ENCODE results near the gene EEF2KMT.
"Not testable (repeated sequence)": the region's sequence is repeated elsewhere in the genome, so short reads cannot be mapped to it uniquely, and the experiment has no call there.

The EEF2KMT gene

DNA sequence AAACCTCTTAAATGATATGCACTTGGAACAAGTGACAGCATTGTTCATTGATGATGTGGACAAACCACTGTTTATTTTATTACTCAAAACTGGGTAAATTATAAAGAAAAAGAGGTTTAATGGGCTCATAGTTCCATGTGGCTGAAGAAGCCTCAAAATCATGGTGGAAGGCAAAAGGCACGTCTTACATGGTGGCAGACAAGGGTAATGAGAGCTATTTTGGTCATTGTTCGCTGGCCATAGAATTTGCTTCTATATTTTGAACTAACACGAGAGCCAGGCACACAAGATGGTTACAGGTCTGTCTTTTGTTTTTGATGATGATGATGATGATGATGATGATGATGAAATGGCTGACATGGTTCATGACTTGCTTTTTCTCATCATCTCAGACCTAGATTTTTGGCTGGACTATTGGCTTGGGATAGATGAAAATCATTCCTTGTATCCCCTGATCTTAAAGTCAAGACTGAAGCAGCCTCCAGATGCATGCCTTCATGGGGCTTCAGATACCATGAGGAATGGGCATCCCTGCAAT is 33.9 kb upstream of the EEF2KMT start:
- not testable (repeated sequence) for H3K27me3 ChIP-seq (ENCODE audit: insufficient read depth, low read length)

DNA sequence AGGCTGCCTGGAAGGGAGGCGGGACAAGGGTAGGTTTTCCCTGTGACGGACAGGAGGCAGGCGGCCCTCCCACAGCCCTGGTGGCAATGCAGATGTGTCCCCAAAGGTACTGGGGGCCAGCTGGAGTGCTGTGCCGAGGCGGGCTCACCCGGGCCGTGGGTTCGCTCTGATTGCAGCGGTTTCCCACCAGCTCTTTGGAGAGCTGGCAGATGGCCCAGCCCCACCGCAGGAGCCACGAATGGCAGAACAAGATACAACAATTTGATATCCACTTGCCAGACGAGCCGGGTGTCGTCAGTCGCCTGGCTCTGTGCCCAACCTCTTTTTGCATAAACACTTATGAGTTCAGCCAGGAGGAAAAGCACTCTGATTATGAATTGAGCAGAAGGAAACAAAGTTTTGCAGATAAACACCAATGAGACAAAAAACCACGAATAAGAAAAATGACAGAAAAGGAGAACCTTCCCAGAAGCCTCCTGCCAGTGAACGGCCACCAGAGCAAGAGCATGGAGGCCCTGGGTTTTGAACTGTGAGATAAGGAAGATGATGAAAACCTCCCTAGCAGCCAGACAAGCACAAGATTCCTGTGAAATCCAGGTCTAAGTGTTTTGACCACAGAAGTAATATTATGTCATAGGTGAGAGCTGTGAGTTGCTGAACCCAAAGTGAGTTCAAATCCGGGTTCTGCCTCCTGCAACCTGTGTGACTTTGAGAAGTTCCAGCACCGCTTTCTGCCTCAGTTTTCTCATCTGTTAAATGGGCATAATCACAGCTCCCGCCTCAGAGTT is 19.9 kb upstream of the EEF2KMT start:
- H3K4me1 ChIP-seq (ENCODE audit: insufficient read depth, low read length, severe bottlenecking); H3K9me3 ChIP-seq (ENCODE audit: low read length); H3F3A ChIP-seq (ENCODE audit: insufficient read depth, low read length); H3K79me2 ChIP-seq (ENCODE audit: insufficient read depth, low read length); H3K4me2 ChIP-seq (ENCODE audit: low read length); H2AFZ ChIP-seq (ENCODE audit: low read length); H3K36me3 ChIP-seq (ENCODE audit: insufficient read depth, low read length); H3K4me3 ChIP-seq (ENCODE audit: low read depth, low read length, poor library complexity, severe bottlenecking); H3K9me2 ChIP-seq (ENCODE audit: low read depth, low read length); H3K9ac ChIP-seq (ENCODE audit: low read length); H3K27me3 ChIP-seq (ENCODE audit: insufficient read depth, low read length); H4K20me1 ChIP-seq (ENCODE audit: insufficient read depth, low read length); H3K27ac ChIP-seq (ENCODE audit: low read depth, low read length, poor library complexity, severe bottlenecking): not testable (repeated sequence)

More for the DNA sequence above, 33.9 kb upstream of the EEF2KMT start:
- not testable (repeated sequence) for H4K20me1 ChIP-seq (ENCODE audit: insufficient read depth, low read length); H3F3A ChIP-seq (ENCODE audit: insufficient read depth, low read length); H3K9me2 ChIP-seq (ENCODE audit: low read depth, low read length); H3K4me2 ChIP-seq (ENCODE audit: low read length); H3K4me3 ChIP-seq (ENCODE audit: low read depth, low read length, poor library complexity, severe bottlenecking); H2AFZ ChIP-seq (ENCODE audit: low read length); H3K9ac ChIP-seq (ENCODE audit: low read length); H3K4me1 ChIP-seq (ENCODE audit: insufficient read depth, low read length, severe bottlenecking); H3K27ac ChIP-seq (ENCODE audit: low read depth, low read length, poor library complexity, severe bottlenecking); H3K9me3 ChIP-seq (ENCODE audit: low read length); H3K79me2 ChIP-seq (ENCODE audit: insufficient read depth, low read length); H3K36me3 ChIP-seq (ENCODE audit: insufficient read depth, low read length)

DNA sequence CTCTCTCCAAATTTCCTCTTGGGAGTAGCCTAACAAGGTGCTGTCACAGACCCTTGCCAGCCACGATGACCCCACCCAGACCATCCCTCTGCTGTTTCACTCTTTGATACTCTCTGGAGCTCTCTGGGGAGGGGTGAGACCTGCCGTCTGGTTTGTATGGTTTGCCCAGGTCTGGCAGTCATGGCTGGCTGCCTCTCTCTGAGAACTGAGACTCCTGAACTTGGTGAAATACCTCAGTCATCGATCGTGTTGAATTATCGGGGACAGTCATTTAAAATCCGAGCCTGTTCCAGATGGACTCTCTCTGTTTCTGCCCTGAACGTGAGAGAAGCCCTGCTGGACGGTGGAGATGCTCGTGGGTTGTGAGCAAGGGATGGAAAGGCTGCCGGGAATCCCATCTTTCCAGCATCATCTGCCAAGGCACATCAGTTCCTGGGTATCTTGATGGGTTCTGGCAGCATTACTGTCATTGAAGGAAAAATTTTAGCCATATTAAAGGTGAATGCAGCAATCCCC is 19.2 kb upstream of the EEF2KMT start:
- H3K4me1 ChIP-seq (ENCODE audit: insufficient read depth, low read length, severe bottlenecking); H3K9ac ChIP-seq (ENCODE audit: low read length); H3K36me3 ChIP-seq (ENCODE audit: insufficient read depth, low read length); H3K4me2 ChIP-seq (ENCODE audit: low read length); H3K4me3 ChIP-seq (ENCODE audit: low read depth, low read length, poor library complexity, severe bottlenecking); H3K9me2 ChIP-seq (ENCODE audit: low read depth, low read length); H3F3A ChIP-seq (ENCODE audit: insufficient read depth, low read length); H3K27me3 ChIP-seq (ENCODE audit: insufficient read depth, low read length); H2AFZ ChIP-seq (ENCODE audit: low read length); H4K20me1 ChIP-seq (ENCODE audit: insufficient read depth, low read length); H3K27ac ChIP-seq (ENCODE audit: low read depth, low read length, poor library complexity, severe bottlenecking); H3K9me3 ChIP-seq (ENCODE audit: low read length); H3K79me2 ChIP-seq (ENCODE audit: insufficient read depth, low read length): not testable (repeated sequence)

DNA sequence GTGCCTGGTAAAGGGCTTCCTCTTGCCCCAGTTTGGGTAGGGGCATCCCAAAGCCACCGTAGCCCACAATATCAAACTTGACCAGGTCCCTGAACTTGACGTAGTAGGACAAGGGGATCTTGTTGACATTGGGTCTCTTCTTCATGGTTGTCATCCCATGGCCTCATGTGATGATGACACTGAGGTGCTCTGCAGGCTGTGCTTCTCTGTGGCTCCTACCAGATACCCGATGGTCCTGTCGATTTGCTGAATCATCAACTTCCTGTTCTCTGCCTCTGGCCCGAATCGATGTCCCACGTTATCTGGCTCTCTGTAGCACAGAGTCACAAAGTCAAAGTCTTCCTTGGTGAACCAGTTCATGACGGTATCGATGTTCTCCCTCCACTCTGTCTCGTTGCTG is 13.3 kb upstream of the EEF2KMT start:
- H2AFZ ChIP-seq (ENCODE audit: low read length); H3K4me1 ChIP-seq (ENCODE audit: insufficient read depth, low read length, severe bottlenecking): not testable (repeated sequence)

GRCh38 chr16:5108505-5109158 is 11.0 kb upstream of the EEF2KMT start:
- TF ChIP-seq CTCF (IDR thresholded peaks at IDR 0.05; ENCODE audit: low read length) (no peak), EZH2 (IDR thresholded peaks at IDR 0.05; ENCODE audit: borderline replicate concordance, low read length) (no peak)
- no peak overlapping the region for H3K27ac ChIP-seq (ENCODE audit: low read depth, low read length, poor library complexity, severe bottlenecking)
- no peak overlapping the region for H2AFZ ChIP-seq (ENCODE audit: low read length)
- H3K79me2 ChIP-seq (ENCODE audit: insufficient read depth, low read length): no peaks in the 10 kb centered on the region
- H3K36me3 ChIP-seq (ENCODE audit: insufficient read depth, low read length): no peaks in the 10 kb centered on the region
- no peak overlapping the region for H3K4me2 ChIP-seq (ENCODE audit: low read length)
- no peak overlapping the region for H3K9ac ChIP-seq (ENCODE audit: low read length)
- no peaks in the 10 kb centered on the region for H4K20me1 ChIP-seq (ENCODE audit: insufficient read depth, low read length)
- no peaks in the 10 kb centered on the region for H3K4me1 ChIP-seq (ENCODE audit: insufficient read depth, low read length, severe bottlenecking)
- H3K9me2 ChIP-seq (ENCODE audit: low read depth, low read length): no peaks in the 10 kb centered on the region
- H3F3A ChIP-seq (ENCODE audit: insufficient read depth, low read length): no peaks in the 10 kb centered on the region
- no peak overlapping the region for H3K4me3 ChIP-seq (ENCODE audit: low read depth, low read length, poor library complexity, severe bottlenecking)
- no peaks in the 10 kb centered on the region for H3K27me3 ChIP-seq (ENCODE audit: insufficient read depth, low read length)
- no peaks in the 10 kb centered on the region for H3K9me3 ChIP-seq (ENCODE audit: low read length)

More for the DNA sequence above, 13.3 kb upstream of the EEF2KMT start:
- not testable (repeated sequence) for H3K9me3 ChIP-seq (ENCODE audit: low read length); H3K9ac ChIP-seq (ENCODE audit: low read length); H3K27me3 ChIP-seq (ENCODE audit: insufficient read depth, low read length); H3K79me2 ChIP-seq (ENCODE audit: insufficient read depth, low read length); H3K9me2 ChIP-seq (ENCODE audit: low read depth, low read length); H3F3A ChIP-seq (ENCODE audit: insufficient read depth, low read length); H4K20me1 ChIP-seq (ENCODE audit: insufficient read depth, low read length); H3K27ac ChIP-seq (ENCODE audit: low read depth, low read length, poor library complexity, severe bottlenecking); H3K4me3 ChIP-seq (ENCODE audit: low read depth, low read length, poor library complexity, severe bottlenecking); H3K4me2 ChIP-seq (ENCODE audit: low read length); H3K36me3 ChIP-seq (ENCODE audit: insufficient read depth, low read length)

DNA sequence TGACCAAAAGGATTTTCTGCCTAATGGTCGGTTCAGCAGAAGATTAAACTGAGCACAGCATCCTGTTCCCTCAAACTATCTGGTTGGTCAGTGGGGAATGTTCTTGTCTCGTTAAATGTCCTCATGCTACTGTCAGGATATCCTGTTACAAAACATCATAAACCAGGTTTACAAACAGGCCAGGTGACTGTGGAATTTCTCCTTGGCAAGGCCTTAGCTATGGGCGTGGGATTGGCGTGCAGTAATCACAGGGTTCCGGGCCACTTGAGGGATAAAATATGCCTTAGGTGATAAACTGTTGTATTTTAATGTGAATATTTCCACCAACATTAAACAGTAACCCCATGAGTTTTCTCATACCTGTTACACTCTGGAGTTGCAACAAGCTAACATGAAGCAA is 7.4 kb upstream of the EEF2KMT start:
- not testable (repeated sequence) for H3K79me2 ChIP-seq (ENCODE audit: insufficient read depth, low read length); H3K4me2 ChIP-seq (ENCODE audit: low read length); H3K9ac ChIP-seq (ENCODE audit: low read length); H3F3A ChIP-seq (ENCODE audit: insufficient read depth, low read length); H2AFZ ChIP-seq (ENCODE audit: low read length); H4K20me1 ChIP-seq (ENCODE audit: insufficient read depth, low read length); H3K27me3 ChIP-seq (ENCODE audit: insufficient read depth, low read length); H3K27ac ChIP-seq (ENCODE audit: low read depth, low read length, poor library complexity, severe bottlenecking); H3K4me1 ChIP-seq (ENCODE audit: insufficient read depth, low read length, severe bottlenecking); H3K4me3 ChIP-seq (ENCODE audit: low read depth, low read length, poor library complexity, severe bottlenecking); H3K9me3 ChIP-seq (ENCODE audit: low read length); H3K36me3 ChIP-seq (ENCODE audit: insufficient read depth, low read length); H3K9me2 ChIP-seq (ENCODE audit: low read depth, low read length)

Measured in OCI-LY1 (cell line).